Loucy (cell line): ENCODE measurements around the gene UNKL.

Source experiments
- H2AFZ ChIP-seq: fragments of 200-600 bp; sonication (generic); 2 replicates; pipeline ENCODE4 v1.6.0; 2016; ENCODE audit warnings: antibody characterized with exemption, mild to moderate bottlenecking, low read length, moderate library complexity
- H3F3A ChIP-seq: fragments of 200-600 bp; 2 replicates; pipeline ENCODE4 v1.6.0; 2016; ENCODE audit warnings: antibody characterized with exemption, low read depth, mild to moderate bottlenecking
- H3K27me3 ChIP-seq: fragments of 200-600 bp; sonication (generic); 2 replicates; pipeline ENCODE4 v1.6.1; 2014; ENCODE audit warnings: low read length, mild to moderate bottlenecking; ENCODE audit not compliant: insufficient read depth, poor library complexity, severe bottlenecking
- H3K36me3 ChIP-seq: fragments of 200-600 bp; sonication (generic); 2 replicates; pipeline ENCODE4 v1.6.1; 2016; ENCODE audit warnings: low read length; ENCODE audit not compliant: insufficient read depth
- H3K4me1 ChIP-seq: fragments of 200-600 bp; sonication (generic); 2 replicates; pipeline ENCODE4 v1.5.1; 2014; ENCODE audit warnings: low read length, mild to moderate bottlenecking; ENCODE audit not compliant: insufficient read depth, poor library complexity, severe bottlenecking
- H3K4me2 ChIP-seq: fragments of 200-600 bp; sonication (generic); 2 replicates; pipeline ENCODE4 v1.6.0; 2014; ENCODE audit warnings: antibody characterized with exemption, low read length, low read depth, mild to moderate bottlenecking; ENCODE audit not compliant: poor library complexity, severe bottlenecking
- H3K4me3 ChIP-seq: fragments of 200-600 bp; sonication (generic); 2 replicates; pipeline ENCODE4 v1.5.1; 2014; ENCODE audit warnings: low read length, mild to moderate bottlenecking, mixed read lengths; ENCODE audit not compliant: poor library complexity, severe bottlenecking
- H3K79me2 ChIP-seq: fragments of 200-600 bp; sonication (generic); 2 replicates; pipeline ENCODE4 v1.6.1; 2014; ENCODE audit warnings: low read length; ENCODE audit not compliant: insufficient read depth
- H3K9ac ChIP-seq: fragments of 200-600 bp; sonication (generic); 2 replicates; pipeline ENCODE4 v1.6.0; 2014; ENCODE audit warnings: mild to moderate bottlenecking, low read depth, low read length, moderate library complexity; ENCODE audit not compliant: poor library complexity, severe bottlenecking
- H3K9me2 ChIP-seq: fragments of 200-600 bp; sonication (generic); replicated peaks from 2 replicates; pipeline ENCODE4 v1.6.1; 2016; ENCODE audit warnings: low read depth, low read length, mixed read lengths
- H3K9me3 ChIP-seq: fragments of 200-600 bp; sonication (generic); 2 replicates; pipeline ENCODE4 v1.6.1; 2014; ENCODE audit warnings: mild to moderate bottlenecking, antibody characterized with exemption, low read length, low read depth; ENCODE audit not compliant: insufficient read depth
- H4K20me1 ChIP-seq: fragments of 200-600 bp; sonication (generic); 2 replicates; pipeline ENCODE4 v1.6.0; 2014; ENCODE audit warnings: antibody characterized with exemption, low read length, mild to moderate bottlenecking; ENCODE audit not compliant: insufficient read depth, poor library complexity, severe bottlenecking
- CTCF ChIP-seq: fragments of 200-600 bp; sonication (generic); conservative IDR thresholded peaks from 2 replicates; pipeline ENCODE4 v1.5.1; 2014; ENCODE audit warnings: mild to moderate bottlenecking, antibody characterized with exemption, low read length
- EZH2phosphoT487 ChIP-seq: fragments of 200-600 bp; IDR thresholded peaks from 2 replicates; pipeline ENCODE4 v1.6.1; 2018; ENCODE audit warnings: antibody characterized with exemption, mild to moderate bottlenecking, moderate library complexity, borderline replicate concordance

UNKL gene

GRCh38 chr16:1323296-1324239 lies 90.9 kb downstream of the UNKL start:
- no peak for TF ChIP-seq EZH2phosphoT487
- TF ChIP-seq CTCF, result no peak
- H4K20me1 ChIP-seq, result no peaks in the 10 kb centered on the region
- no peaks in the 10 kb centered on the region for H3K4me1 ChIP-seq
- H3K4me2 ChIP-seq, result no peak overlapping the region
- H3K9me3 ChIP-seq, result no peaks in the 10 kb centered on the region
- H3K4me3 ChIP-seq, result no peak overlapping the region
- no peak overlapping the region for H2AFZ ChIP-seq
- H3K27me3 ChIP-seq, result no peaks in the 10 kb centered on the region
- H3K79me2 ChIP-seq, result no peaks in the 10 kb centered on the region
- no peak overlapping the region for H3K9ac ChIP-seq
- no peaks in the 10 kb centered on the region for H3K9me2 ChIP-seq
- H3K36me3 ChIP-seq, result peaks cover 15% of the 10 kb centered on the region; the same call in 1 of the 2 replicates
- H3F3A ChIP-seq, result no peaks in the 10 kb centered on the region

GRCh38 chr16:1322407-1322806 lies 92.1 kb downstream of the UNKL start:
- H3K36me3 ChIP-seq, result peaks cover 23% of the 10 kb centered on the region; the same call in 1 of the 2 replicates
- TF ChIP-seq EZH2phosphoT487 (no peak), CTCF (no peak)
- no peaks in the 10 kb centered on the region for H3K9me3 ChIP-seq
- no peaks in the 10 kb centered on the region for H3F3A ChIP-seq
- H3K4me1 ChIP-seq, result no peaks in the 10 kb centered on the region
- no peaks in the 10 kb centered on the region for H3K9me2 ChIP-seq
- H3K9ac ChIP-seq, result no peak overlapping the region
- no peak overlapping the region for H3K4me3 ChIP-seq
- H2AFZ ChIP-seq, result no peak overlapping the region
- H3K4me2 ChIP-seq, result no peak overlapping the region
- H3K27me3 ChIP-seq, result no peaks in the 10 kb centered on the region
- no peaks in the 10 kb centered on the region for H4K20me1 ChIP-seq
- no peaks in the 10 kb centered on the region for H3K79me2 ChIP-seq

GRCh38 chr16:1320658-1321240 lies 93.8 kb downstream of the UNKL start:
- H3K9me3 ChIP-seq, result no peaks in the 10 kb centered on the region
- H4K20me1 ChIP-seq, result peaks cover 4% of the 10 kb centered on the region
- no peaks in the 10 kb centered on the region for H3F3A ChIP-seq
- no peaks in the 10 kb centered on the region for H3K4me1 ChIP-seq
- no peaks in the 10 kb centered on the region for H3K27me3 ChIP-seq
- H3K9ac ChIP-seq, result no peak overlapping the region
- H3K36me3 ChIP-seq, result peaks cover 39% of the 10 kb centered on the region; the same call in 1 of the 2 replicates
- H3K4me3 ChIP-seq, result no peak overlapping the region
- H3K9me2 ChIP-seq, result no peaks in the 10 kb centered on the region
- no peak for TF ChIP-seq CTCF
- TF ChIP-seq EZH2phosphoT487, result no peak
- H3K79me2 ChIP-seq, result no peaks in the 10 kb centered on the region
- H2AFZ ChIP-seq, result no peak overlapping the region
- H3K4me2 ChIP-seq, result no peak overlapping the region
